Prostate gland (tissue), 2 donors: ENCODE data around the gene EFNA3.

Experiments used
- CTCF ChIP-seq, 4 experiments: fragments of 200-600 bp in 2 of 4; fragments of 450-650 bp in 2 of 4; sonication (generic) in 2 of 4; IDR thresholded peaks; 1 replicate in 3 of 4; 2 replicates in 1 of 4; pipeline ENCODE4 v1.5.1; 2016 to 2019; ENCODE audit warnings: antibody characterized with exemption in 4 of 4, mild to moderate bottlenecking in 2 of 4, moderate library complexity in 2 of 4
- POLR2A ChIP-seq: fragments of 450-650 bp; IDR thresholded peaks from one replicate; pipeline ENCODE4 v1.6.1; 2016; ENCODE audit warnings: antibody characterized with exemption, mild to moderate bottlenecking
- POLR2AphosphoS5 ChIP-seq: sonication (generic); formaldehyde crosslinking; IDR thresholded peaks from one replicate; pipeline ENCODE4 v1.6.1; 2017; ENCODE audit warnings: antibody characterized with exemption

- TF ChIP-seq CTCF (IDR thresholded peaks at IDR 0.05): no peak
- TF ChIP-seq POLR2AphosphoS5: no peak
- no peak for TF ChIP-seq POLR2A
These were observed 55.7 kb downstream of the EFNA3 start for GRCh38 chr1:155134322-155134721.
